ENCODE measurements around the gene CTU1.

DNA sequence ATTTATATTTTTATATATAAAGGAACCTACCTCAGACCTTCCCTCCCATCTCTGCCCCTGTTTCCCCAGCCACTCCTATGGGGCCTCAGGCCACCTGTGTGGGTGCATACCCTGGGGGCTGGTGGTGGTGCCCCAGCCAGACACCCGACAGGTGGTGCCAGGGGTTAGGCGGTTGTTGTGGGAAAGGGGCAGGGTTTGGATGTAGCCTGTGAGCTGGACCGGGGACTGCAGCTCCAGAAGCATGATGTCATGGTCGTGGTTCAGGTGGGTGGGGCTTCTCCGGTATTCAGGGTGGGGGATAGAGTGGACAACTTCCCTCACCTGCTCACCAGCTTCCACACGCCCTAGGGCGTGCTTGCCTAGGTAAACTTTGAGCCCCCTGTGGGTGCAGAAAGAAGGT is 48.5 kb downstream of the CTU1 start:
- TF ChIP-seq, protein P1, sequence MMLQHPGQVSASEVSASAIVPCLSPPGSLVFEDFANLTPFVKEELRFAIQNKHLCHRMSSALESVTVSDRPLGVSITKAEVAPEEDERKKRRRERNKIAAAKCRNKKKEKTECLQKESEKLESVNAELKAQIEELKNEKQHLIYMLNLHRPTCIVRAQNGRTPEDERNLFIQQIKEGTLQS (IDR thresholded peaks at IDR 0.05; ENCODE audit: borderline replicate concordance, extremely low read depth, low read depth, low read length): no peak
- TF ChIP-seq SMC3 (IDR thresholded peaks at IDR 0.05; ENCODE audit: borderline replicate concordance, low read length) (no peak), MXI1 (IDR thresholded peaks at IDR 0.05; ENCODE audit: low read depth, low read length) (no peak), KDM1A (IDR thresholded peaks at IDR 0.05; ENCODE audit: borderline replicate concordance) (no peak), EZH2 (IDR thresholded peaks at IDR 0.05; ENCODE audit: borderline replicate concordance, control insufficient read depth, low read depth, low read length) (no peak), CEBPB (IDR thresholded peaks at IDR 0.05; ENCODE audit: borderline replicate concordance in 1 of 2, low read depth in 2 of 2, low read length in 2 of 2) (no peak)

All from GM12878 (cell line).